ENCODE measurements around the gene PEX13.
"Not testable (repeated sequence)": the region's sequence is repeated elsewhere in the genome, so short reads cannot be mapped to it uniquely, and the experiment has no call there.

The PEX13 gene, protein sequence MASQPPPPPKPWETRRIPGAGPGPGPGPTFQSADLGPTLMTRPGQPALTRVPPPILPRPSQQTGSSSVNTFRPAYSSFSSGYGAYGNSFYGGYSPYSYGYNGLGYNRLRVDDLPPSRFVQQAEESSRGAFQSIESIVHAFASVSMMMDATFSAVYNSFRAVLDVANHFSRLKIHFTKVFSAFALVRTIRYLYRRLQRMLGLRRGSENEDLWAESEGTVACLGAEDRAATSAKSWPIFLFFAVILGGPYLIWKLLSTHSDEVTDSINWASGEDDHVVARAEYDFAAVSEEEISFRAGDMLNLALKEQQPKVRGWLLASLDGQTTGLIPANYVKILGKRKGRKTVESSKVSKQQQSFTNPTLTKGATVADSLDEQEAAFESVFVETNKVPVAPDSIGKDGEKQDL

DNA sequence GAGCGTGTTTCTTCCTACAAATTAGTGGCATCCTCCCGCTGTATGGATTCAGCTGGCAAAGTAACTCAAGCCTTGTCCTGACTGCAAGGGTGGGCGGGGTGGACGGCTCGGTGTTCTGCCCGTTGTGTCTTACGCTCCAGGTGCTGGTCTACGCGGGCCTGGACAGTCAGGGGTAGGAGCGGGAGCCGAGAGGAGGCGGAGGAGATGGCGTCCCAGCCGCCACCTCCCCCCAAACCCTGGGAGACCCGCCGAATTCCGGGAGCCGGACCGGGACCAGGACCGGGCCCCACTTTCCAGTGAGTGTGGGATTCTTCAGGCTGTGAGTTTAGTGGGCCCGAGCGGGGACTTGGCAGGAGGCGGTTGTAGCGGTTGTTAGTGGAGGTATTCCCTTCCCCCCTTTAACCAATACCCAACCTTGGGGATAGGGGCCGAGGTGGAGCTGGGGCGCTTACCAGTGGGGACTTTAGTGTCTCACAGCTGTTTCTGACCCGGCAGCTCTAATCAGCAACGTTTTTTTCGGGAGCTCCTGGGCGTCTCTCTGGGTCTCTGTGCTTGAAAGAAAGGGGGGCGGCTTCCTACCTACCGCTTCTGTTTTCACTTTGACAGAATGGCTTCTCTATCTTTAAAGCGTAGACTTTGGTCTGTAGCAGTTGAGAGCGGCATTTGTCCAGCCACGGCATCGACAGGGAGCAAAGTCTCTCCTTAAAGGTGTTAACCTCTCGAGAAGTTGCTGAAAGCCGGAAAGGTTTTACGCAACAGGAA lies at the start of gene PEX13, which contains the start of gene PUS10:
TSS of gene PEX13 (plus strand) at position 165 of the 762 bp plus-strand sequence. CDS start at position 205, 40 bp downstream.
TSS of gene PUS10 (minus strand) at position 700 of the 762 bp plus-strand sequence. CDS start 6,365 bp downstream, outside the sequence.
- DNase-seq = peak; percentile 73

DNA sequence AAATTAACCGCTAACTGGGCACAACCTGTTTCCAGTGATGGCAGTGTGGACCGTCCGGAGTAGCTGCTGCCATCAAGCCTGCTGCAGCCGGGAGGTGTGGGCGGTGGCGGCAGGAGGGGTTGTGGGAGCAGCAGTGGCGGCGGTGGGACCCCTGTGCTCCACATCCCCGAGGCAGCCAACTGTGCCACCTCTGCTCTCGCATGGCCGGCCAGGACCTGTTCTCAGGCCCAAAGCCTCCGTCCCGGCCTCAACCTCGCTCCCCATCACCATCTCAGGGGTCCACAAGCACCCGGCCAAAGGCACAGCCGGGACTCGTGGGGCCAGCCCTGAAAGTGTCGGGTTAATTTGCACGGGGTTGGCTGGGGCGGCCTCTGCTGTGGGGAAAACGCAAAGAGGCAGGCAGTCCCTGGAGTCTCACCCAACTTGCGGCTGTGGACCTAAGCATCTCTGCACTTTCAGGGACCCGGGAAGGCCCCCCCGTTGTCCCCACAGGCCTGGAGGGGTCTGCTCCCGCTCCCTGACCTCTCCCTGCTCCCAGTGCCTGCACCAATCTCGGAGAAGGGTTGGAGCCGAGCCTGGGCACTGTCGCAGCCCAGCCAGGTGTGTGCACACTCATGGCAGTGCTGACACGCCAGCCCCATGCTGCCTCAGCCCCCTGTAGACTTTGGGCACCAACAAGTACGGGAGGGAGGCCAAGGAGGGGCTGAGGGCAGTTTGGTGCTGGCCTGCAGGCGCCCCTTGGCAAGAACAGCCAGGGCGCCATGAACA lies 44.4 kb upstream of the PEX13 start:
- DNase-seq = no peak

DNA sequence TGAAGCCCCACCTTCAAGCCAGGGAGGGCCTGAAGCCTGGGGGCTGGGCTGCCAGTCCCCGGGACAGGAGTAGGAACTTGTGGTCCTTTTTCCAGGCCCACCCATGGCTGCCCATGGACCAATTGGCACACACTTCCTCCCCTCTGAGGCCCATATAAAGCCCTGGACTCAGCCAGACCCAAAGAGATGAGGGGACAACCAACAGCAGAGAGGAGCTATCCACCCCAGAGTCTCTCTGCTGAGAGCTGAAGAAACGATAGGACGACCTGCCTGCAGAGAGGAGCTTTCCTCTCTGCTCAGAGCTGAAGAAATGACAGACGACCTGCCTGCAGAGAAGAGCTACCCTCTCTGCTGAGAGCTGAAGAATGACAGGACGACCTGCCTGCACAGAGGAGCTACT lies 43.8 kb upstream of the PEX13 start:
- no peak for DNase-seq

DNA sequence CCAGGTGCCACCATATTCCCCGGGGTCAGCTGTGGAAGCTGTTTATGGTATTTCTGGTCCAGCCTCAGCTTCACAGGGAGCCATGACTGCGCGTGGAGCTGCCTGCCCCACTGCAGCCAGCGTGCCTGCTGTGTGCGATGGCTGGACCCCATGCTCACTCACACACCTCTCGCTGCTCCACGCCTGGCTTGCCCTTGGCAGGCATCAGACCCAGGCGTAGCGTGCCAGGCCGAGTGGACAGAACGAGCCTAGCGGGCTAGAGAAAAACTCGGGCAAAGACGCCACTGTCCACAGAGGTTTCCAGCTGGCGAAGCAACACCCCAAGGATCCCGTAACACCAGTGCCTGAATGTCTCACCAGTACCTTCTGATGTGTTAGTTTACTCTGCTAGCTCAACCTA lies 42.9 kb upstream of the PEX13 start:
- no peak for DNase-seq

DNA sequence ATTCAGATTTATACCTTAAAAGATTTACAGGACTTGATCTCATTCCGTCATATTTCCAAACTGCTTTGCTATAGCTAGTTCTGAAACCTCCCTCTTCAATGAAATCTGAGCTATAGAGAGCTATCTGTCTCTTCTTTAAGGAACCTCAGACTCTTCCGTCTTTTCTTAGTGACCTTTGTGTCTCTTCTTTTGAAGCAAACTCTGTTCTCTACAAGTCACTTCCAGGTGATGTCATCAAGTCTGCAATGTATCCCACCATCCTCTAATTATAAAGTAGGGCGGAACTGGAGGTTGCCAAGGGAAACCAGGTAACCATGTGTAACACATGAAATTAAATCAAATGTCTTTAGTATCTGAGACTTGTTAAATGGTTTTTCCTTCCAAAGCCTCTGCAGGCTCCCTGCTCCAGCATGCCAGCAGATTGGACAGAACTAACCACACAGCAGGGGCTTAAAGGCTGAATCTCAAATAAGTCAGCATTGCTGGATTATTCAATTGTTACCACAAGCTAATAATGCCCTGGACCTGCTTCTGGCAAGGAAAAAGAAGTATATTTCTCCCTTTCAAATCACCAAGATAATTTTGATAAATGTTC lies 41.2 kb upstream of the PEX13 start:
- DNase-seq = no peak

DNA sequence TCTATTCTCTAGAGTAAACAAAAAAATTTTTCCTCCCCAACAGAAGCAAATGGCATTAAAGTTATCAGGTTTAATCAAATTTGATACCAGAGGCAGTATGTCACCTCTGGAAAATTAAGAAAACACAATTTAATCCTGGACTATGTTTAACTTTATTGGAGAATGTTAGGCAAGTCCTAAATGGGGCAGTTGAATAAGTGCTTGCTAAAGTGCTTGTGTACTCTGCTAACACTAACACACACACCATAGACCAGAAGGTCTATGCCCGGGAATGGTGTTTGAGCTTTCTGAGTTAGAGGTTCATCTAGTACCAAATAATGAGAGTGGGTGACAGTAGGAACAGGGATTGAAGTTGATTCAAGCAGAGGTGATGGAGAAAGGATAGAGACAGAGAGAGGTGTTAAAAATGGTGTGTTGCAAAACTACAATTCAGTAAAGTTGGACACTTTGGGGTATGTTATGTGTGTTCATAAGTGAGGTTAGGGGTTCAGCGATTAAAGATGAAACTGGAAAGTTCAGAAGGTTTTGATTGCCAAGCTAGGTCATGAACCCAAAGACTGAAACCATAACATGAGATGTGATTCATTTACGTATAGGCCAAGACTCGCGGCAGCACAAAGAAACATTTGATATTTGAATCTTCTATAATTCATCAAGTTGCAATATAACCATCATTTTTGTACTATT lies 40.5 kb upstream of the PEX13 start:
- DNase-seq = no peak

DNA sequence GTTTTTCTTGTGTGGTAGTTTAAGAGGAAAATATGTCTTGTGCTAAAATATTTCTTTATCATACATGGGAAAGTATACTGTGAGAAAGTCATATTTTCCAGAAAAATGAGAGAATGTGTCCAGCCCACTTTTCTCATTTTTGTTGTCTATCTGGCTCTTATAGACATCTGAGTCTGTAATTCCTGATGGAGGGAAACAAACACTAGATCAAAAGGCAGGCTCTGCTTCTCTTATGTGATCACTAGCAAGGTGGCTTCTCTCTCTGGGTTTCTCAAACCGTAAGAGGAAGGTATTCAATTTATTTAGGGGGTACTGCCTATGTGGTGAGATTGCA lies 40.0 kb upstream of the PEX13 start:
- no peak for DNase-seq

DNA sequence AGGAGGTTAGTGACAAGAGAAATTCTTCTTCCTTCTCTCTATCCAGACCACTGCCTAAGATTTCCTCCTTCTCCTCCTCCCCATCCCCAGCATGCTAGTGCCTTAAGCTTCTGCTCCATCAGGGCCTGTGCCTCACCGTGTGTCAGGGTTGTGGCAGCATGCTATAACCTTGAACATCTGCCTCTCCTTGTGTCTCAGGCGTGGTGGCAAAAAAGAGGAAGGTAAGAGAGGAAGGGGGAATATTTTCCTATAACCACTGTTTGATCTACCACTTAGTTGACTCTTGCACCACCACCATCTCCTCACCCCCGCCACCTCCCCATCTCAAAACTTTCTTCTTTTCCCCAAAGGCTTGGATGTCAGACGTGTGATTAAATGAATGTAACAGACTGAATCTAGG lies 38.3 kb upstream of the PEX13 start:
- no peak for DNase-seq

DNA sequence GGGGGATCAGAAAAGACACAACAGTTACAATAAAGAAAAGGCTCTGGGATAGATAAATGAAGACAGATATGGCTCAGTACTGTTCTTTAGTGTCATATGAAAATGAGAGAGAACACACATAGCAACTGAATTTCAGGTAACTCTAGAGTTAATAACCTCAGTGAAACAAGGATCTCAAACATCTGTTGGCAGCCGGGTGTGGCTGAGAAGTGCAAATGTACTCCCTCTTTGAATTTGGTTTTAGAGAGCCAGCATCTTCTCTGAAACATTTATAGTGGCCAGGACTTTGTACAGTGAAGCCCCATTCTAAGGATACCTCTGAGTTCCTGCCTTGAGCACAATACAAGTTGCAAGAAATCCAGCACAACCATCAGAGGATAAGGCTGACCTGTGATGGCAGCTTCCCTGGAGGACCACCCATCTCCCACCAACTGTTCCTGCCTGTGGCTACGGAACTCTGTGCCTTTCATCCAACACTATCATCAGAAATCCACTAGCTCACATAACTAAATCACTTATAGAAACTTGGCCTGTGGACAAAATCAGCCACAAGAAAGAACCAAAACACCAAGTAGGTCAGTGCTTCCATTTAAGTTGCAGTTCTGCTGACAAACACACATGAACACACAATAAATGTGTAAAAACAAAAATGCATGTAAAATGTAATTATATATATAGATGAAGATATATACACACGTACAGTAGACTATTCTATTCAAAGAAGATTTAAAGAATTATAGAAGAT lies 37.3 kb upstream of the PEX13 start:
- DNase-seq = no peak

DNA sequence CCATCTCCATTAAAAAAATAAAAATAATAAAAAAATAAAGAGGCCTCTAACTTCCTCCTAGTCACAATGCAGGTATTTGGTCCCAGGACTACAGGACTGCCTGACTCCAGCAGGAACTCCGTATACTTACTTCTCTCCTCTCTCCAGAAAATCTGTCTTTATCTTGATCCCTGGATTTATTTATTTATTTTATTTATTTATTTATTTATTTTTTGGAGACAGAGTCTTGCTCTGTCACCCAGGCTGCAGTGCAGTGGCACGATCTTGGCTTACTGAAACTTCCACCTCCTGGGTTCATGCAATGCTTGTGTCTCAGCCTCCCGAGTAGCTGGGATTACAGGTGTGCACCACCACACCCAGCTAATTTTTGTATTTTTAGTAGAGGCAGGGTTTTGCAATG lies 35.5 kb upstream of the PEX13 start:
- DNase-seq = not testable (repeated sequence)

DNA sequence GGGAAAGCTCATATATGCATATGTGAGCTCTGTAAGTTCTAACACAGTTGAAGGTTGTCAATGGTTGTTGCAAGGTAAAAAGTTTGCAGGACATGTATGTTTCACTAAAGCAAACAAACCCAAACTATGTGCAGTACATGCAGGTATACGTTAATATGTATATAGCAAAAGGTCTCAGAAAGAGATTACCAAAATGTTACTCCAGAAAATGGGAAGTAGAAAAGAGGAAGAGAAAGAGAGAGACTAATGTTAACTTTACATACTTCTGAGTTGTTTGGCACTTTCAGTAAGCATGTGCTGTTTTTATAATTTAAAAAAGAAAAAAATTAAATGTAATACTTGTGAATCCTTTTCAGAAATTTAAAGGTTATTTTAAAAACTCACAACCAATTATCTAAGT lies 32.8 kb upstream of the PEX13 start:
- no peak for DNase-seq

DNA sequence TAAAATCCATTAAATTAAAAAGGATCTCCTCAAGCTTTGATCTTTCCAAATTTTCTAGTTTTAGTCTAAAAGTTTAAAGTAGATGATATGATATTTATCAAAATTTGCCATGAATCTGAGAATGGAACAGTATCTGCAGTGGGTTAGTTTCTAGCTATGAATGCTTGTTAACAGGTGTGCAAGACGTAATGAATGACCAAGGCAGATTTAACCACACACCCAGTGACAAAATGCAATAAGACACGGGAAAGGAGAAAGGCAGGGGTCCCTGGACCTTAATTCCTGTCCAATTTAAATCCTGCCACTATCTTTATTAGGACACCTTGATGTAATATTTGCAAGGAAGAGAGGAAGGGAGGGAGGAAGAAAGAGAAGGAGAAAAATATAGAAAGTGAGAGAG lies 30.5 kb upstream of the PEX13 start:
- no peak for DNase-seq

DNA sequence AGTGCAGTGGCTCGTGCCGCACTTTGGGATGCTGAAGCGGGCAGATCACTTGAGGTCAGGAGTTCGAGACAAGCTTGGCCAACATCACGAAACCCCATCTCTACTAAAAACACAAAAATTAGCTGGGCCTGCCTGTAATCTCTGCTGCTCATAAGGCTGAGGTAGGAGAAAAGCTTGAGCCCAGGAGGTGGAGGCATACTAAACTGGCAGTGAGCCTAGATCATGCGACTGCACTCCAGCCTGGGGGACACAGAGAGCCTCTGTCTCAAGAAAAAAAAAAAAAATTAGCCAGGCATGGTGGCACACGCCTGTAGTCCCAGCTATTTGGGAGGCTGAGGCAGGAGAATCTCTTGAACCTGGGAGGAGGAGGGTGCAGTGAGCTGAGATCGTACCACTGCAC lies 29.9 kb upstream of the PEX13 start:
- not testable (repeated sequence) for DNase-seq

DNA sequence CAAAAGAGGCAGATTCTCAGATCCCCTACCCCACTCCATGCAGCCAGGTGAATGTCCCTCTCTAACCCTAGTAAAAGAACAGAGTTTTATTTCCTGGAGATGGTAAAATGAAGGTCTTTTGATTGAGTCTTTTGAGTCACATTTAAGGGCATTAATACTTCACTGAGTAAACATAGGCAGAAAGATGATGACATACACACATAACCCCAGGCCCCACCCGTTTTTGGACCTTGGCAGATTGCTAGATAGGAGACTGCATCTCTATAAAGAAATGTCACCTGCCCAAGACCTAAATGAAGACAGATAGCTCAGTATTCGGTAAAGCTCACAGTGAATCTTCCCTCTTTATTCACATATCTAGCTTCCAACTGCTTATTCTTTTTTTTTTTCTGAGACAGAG lies 28.3 kb upstream of the PEX13 start:
- no peak for DNase-seq

DNA sequence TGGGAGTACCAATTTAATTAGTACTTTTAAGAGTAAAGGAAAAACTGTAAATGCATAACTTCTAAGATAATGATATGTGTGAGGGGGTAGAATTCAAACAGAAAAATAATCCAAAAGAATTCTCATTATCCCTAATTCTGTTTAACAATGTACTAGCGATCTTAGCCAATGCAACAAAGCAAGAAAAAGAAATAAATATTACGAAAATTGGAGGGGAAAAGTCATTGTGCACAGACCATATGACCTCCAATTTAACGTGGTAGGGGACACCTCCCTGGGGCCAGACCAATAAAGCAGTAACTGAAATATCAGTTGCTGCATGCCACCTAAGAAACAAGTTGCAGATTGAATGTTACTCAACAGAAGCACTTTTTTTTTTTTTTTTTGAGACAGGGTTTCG lies 25.9 kb upstream of the PEX13 start:
- DNase-seq = no peak

DNA sequence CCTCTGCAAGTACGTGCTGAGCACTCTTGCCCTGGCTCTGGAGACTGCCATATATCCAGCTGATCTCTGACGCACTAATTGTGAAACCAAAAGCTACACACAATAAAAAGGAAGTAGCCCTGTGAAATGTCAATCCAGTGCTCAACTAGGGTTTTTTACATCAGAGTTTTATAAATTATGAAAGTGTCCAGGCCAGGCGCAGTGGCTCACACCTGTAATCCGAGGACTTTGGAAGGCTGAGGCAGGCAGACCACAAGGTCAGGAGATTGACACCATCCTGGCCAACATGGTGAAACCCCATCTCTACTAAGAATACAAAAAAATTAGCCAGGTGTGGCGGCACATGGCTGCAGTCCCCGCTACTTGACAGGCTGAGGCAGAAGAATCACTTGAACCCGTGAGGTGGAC lies 24.5 kb upstream of the PEX13 start:
- no peak for DNase-seq

DNA sequence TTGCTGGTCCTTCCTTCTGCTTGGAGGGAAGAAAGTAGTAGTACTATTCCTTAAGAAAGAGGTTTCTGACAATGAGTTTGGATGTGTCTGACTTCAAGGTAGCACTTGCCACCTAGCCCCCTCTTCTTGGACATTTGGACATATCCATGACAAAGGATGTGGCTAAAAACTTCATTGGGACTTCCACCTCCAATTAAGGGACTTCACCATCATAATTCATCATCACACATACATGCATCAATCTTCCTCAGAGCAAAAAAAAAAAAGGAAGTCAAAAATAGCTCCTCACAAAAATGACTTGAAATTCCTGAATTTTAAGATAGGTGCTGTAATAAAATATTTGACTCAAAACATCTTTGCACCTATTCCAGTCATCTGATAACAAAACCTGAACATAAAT lies 23.4 kb upstream of the PEX13 start:
- DNase-seq = no peak

DNA sequence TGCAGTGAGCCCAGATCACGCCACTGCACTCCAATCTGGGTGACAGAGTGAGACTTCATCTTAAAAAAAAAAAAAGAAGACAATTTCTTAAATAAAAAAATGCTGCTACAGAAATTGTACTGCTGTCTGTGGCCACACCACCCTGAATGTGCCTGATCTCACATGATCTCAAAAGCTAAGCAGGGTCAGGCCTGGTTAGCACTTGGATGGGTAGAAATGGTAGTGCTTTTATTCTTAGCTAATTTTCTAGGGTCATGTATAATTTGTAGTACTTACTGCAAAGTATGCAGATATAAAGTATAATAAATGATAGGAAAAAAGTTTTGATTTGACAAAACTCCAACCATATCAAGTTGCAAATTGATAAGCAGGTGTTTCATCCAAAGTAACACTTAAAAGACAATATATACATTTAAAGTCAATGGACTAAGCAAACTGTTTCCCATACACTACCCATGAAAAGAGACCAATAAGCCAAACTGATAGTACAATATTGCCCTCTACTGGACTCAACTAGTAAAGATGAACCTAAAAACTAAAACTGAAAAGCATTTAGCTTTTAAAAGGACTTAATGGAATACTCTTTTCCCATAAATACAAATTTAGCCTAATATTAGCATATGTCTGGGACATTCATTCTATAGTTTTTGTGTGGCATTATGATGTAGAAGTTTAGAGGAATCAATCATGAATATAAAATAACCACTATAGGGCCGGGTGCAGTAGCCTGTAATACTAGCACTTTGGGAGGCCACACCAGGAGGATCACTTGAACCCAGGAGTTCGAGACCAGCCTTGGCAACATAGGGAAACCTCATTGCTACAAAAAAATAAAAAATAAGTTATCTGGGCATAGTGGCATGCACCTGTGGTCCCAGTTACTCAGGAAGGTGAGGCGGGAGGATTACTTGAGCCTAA lies 18.6 kb upstream of the PEX13 start:
- DNase-seq = peak; percentile 85

DNA sequence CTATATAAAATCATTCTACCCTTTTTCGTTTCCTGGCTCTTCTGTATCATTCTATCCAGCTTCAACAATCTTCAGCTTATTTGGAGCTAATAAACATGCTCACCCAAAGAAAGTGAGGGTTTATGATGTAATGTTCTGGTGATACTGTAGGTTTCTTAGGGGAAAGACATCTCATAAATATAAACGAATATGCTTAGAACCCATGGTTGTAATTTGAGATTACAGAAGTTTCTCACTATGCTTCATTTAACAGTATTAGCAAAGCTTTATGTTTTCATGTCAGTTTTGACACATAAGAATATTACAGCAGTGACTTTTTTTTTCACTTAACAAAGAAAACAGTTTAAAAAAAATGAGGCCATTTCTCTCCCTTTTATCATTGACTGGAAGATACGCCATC lies 11.8 kb upstream of the PEX13 start:
- no peak for DNase-seq

DNA sequence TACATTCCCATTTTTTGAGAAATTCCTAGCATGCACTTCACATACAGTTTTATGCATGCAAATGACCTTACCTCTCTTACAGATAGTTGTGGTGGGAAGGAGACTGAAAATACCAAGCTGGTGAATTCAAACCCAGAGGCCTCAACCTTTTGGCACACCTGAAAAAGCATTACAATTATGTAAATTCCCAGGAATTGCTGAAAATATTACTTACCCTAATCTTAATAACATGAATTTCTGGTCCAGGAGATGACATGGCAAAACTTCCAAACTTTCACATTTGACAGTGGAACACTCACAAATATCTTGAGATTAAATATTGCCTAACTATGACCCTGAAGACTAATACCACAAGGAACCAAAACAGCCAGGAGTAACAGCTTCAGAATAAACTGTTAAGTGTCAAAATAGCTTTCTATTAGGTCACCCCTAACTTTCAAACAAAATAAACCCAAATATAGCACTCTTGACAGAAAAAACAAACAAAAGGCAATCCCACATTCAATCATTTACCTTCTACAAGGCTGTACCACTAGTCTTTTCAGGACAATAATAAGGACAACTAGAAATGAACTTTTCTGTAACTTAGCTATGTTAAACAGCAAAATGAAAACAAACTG lies 10.9 kb upstream of the PEX13 start:
- no peak for DNase-seq
